BJ (cell line): ENCODE measurements around the gene MTHFS. TPM values are rescaled to one million over a fixed set of nuclear protein-coding genes. Genes with fewer than 3 reads are reported as not detected.

ENCODE experiments used
- CTCF ChIA-PET: fragments of 350-600 bp; formaldehyde crosslinking; extraction: SDS; loops from one replicate; lab custom pipeline; 2021; ENCODE audit warnings: antibody characterized with exemption, inconsistent platforms; lab: Yijun Ruan, JAX
- POLR2A ChIA-PET: fragments of 300-600 bp; sonication (Branson Sonifier 250); formaldehyde crosslinking; extraction: SDS; loops from one replicate; lab custom pipeline; 2021; ENCODE audit warnings: antibody characterized with exemption; lab: Charles Lee
- DNase-seq: peaks from one replicate; pipeline ENCODE4 v3.0.0-alpha.2; 2011; ENCODE audit warnings: low read depth
- H3K27me3 ChIP-seq: 2 replicates; pipeline ENCODE4 v1.6.0; 2011; ENCODE audit warnings: low read length; ENCODE audit not compliant: control insufficient read depth, insufficient read depth
- H3K36me3 ChIP-seq: 2 replicates; pipeline ENCODE4 v1.5.1; 2011; ENCODE audit warnings: low read length; ENCODE audit not compliant: control insufficient read depth, insufficient read depth
- H3K4me3 ChIP-seq: 2 replicates; pipeline ENCODE4 v1.5.1; 2011; ENCODE audit warnings: low read depth, mild to moderate bottlenecking, control low read depth, low read length
- CTCF ChIP-seq: IDR thresholded peaks from 2 replicates; pipeline ENCODE4 v1.5.1; 2011; ENCODE audit warnings: low read depth, mild to moderate bottlenecking, control low read depth, inconsistent platforms, low read length, moderate library complexity; ENCODE audit not compliant: insufficient read depth
- polyA minus RNA-seq: library from RNA; depleted of rRNA, polyadenylated mRNA; stranded (reverse); fragments of >200 nt; gene quantifications from 2 replicates; pipeline ENCODE4 v1.2.3, GENCODE V29; 2011; rRNA and poly(A)+ RNA removed
- polyA plus RNA-seq: library from polyadenylated mRNA; depleted of rRNA; stranded (reverse); fragments of >200 nt; gene quantifications from 2 replicates; pipeline ENCODE4 v1.2.3, GENCODE V29; 2011; rRNA removed

MTHFS gene
- polyA plus RNA-seq: 30.7 and 32.6 TPM in 2 replicates
- 1.9 and 5.2 TPM in 2 replicates for polyA minus RNA-seq

- H3K4me3 ChIP-seq: peak within 1 kb of the TSS; percentile 86
- no peak for DNase-seq
- POLR2A ChIA-PET: no interaction called here
- no peaks in the 10 kb centered on the region for H3K36me3 ChIP-seq
- H3K27me3 ChIP-seq: no peaks in the 10 kb centered on the region
- peak; percentile 70 for TF ChIP-seq CTCF
- CTCF ChIA-PET: interaction anchor here (1.0 kb wide), 1 partner anchor 95 kb away, joined by 5 read pairs; no protein-coding TSS in a partner anchor
These were observed at the start of gene MTHFS for GRCh38 chr15:79896634-79897379. Gene MTHFS (minus strand): TSS chr15:79897014. CDS start chr15:79896988, 26 bp downstream.

GRCh38 chr15:79944622-79945021 is 47.8 kb upstream of the MTHFS start:
- DNase-seq: no peak
- CTCF ChIA-PET: interaction anchor here (1.0 kb wide), 1 partner anchor 15 kb away, joined by 3 read pairs; no protein-coding TSS in a partner anchor
- Histone ChIP-seq H3K36me3 (no peaks in the 10 kb centered on the region), H3K27me3 (0 out of 2 replicates have a peak, but pooled peaks cover 1% of the 10 kb centered on the region), H3K4me3 (no peak overlapping the region)
- POLR2A ChIA-PET: no interaction called here
- TF ChIP-seq CTCF: no peak

- H3K27me3 ChIP-seq: 0 out of 2 replicates have a peak, but pooled peaks cover 1% of the 10 kb centered on the region
- ChIA-PET CTCF (interaction anchor here (0.6 to 0.7 kb wide), 3 partner anchors 51 to 759 kb away, joined by 3 read pairs; no protein-coding TSS in a partner anchor), POLR2A (no interaction called here)
These were observed 47.0 kb upstream of the MTHFS start for GRCh38 chr15:79943820-79944219.

GRCh38 chr15:79942741-79943481 is 46.1 kb upstream of the MTHFS start:
- POLR2A ChIA-PET: no interaction called here
- TF ChIP-seq CTCF: no peak
- H3K4me3 ChIP-seq: no peak overlapping the region
- no peak for DNase-seq
- no peaks in the 10 kb centered on the region for H3K36me3 ChIP-seq
- CTCF ChIA-PET: interaction anchor here (0.6 to 0.7 kb wide), 2 partner anchors 52 to 758 kb away, joined by 3 read pairs; no protein-coding TSS in a partner anchor
- 0 out of 2 replicates have a peak, but pooled peaks cover 1% of the 10 kb centered on the region for H3K27me3 ChIP-seq

More at GRCh38 chr15:79943820-79944219, 47.0 kb upstream of the MTHFS start:
- TF ChIP-seq CTCF: no peak
- no peak for DNase-seq
- Histone ChIP-seq H3K4me3 (no peak overlapping the region), H3K36me3 (no peaks in the 10 kb centered on the region)

GRCh38 chr15:79939399-79939798 is 42.6 kb upstream of the MTHFS start:
- Histone ChIP-seq H3K36me3 (no peaks in the 10 kb centered on the region), H3K4me3 (no peak overlapping the region), H3K27me3 (no peaks in the 10 kb centered on the region)
- ChIA-PET CTCF (no interaction called here), POLR2A (no interaction called here)
- TF ChIP-seq CTCF: no peak
- no peak for DNase-seq
